OCI-LY3 (cell line): ENCODE data around the gene ARHGEF26.

Experiments used
- CTCF ChIP-seq: fragments of 200-600, 300-600 bp; sonication (generic); IDR thresholded peaks from 2 replicates; pipeline ENCODE4 v1.5.1; 2014; ENCODE audit warnings: antibody characterized with exemption, low read length, low read depth
- EZH2phosphoT487 ChIP-seq: fragments of 200-600 bp; shearing (Covaris generic); IDR thresholded peaks from 2 replicates; pipeline ENCODE4 v1.6.1; 2018; ENCODE audit warnings: antibody characterized with exemption, mixed run types, low read depth

DNA sequence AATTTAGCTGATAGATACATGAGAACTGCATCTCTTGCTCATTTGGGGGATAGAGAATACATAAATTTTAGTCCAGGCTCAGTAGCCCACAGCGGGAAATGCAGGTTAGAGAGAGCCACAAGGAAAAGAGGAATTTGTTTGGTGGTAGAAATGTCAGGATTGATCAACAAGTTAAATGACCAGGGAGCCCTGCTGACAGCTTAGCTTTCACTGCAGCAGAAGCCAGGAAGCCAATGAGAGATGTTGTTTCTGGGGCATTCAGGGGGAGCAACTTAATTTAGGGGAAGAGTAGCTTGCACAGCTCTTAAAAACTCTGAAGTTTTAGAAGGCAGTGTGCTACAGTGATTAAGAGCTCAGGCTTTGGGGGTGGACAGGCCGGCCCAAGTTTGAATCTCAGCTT lies 22.7 kb downstream of the ARHGEF26 start:
- TF ChIP-seq EZH2phosphoT487 (no peak), CTCF (no peak)
